Measurements from ENCODE around the gene CACNA1E.
"Not testable (repeated sequence)": the region's sequence is repeated elsewhere in the genome, so short reads cannot be mapped to it uniquely, and the experiment has no call there.

Gene CACNA1E

DNA sequence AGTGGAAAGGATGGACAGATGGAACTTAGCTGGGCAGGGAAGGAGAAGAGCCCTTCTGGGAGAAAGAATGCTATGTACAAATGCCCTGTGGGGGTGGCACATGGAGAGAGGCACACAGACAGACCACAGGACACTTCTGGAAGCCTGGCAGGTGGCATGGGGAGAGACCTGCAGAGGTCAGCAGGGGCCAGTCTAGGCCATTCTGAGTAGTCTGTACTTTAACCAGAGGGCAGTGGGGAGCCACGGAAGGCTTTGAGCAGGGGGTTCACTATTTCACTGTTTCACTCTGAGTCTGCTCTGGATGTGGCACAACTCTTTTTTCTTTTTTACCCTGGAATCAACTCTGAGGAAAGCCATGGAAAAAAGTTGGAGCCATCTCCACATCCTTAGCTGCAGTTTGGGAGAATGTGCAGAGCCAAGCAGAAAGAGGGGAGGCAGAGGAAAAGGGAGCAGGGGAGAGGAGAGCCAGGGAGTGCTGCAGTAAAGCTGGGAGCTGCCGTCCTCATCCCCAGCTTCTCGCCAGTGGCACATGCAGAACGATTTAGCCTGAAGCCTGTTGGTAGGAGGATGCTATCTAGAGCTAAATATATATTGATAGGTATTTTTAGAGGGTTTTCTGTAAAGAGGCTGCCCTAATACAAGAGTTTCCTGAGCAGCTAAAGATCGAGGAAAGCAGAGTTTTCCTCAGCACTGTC is 34.0 kb downstream of the CACNA1E start:
- DNase-seq (ENCODE audit: low spot score), result no peak

DNA sequence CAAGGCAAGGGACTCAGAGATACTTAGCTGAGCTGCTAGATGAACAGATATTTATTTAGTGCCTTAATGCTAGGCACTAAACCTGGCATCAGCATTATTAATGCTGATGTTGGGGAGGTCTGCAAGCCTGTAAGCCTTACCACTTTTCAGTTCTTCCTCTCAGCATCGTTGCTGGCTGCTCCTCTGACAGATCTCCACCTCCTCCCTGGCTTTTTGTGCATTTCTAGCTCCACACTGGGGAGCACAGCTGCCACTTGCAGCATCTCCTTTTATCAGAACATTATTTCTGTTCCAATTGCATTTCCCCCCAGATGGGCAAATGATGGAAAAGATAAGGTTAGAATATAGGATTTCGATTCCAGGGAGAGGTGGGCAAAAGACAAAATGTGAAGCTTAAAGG is 34.8 kb downstream of the CACNA1E start:
- no peak for DNase-seq (ENCODE audit: low spot score)

DNA sequence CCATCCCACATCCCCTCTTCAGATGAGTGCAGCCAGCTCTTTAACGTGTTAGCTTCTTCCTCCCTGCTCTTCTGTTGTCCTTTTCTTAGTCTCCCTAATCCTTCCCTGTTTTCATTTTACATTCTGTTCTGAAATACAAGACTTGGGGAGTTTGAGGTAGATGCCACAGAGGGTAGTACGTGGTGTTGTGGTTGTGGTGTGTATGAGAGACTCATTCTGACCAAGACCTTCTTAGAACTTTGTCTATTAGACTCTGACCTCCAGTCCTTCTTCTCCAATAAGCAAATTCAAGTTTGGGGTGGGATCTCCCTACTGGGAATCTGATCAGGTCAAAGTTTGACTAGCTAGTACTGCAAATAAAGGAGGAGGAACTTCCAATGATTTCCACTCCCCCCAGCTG is 39.5 kb downstream of the CACNA1E start:
- DNase-seq (ENCODE audit: low spot score), result no peak

DNA sequence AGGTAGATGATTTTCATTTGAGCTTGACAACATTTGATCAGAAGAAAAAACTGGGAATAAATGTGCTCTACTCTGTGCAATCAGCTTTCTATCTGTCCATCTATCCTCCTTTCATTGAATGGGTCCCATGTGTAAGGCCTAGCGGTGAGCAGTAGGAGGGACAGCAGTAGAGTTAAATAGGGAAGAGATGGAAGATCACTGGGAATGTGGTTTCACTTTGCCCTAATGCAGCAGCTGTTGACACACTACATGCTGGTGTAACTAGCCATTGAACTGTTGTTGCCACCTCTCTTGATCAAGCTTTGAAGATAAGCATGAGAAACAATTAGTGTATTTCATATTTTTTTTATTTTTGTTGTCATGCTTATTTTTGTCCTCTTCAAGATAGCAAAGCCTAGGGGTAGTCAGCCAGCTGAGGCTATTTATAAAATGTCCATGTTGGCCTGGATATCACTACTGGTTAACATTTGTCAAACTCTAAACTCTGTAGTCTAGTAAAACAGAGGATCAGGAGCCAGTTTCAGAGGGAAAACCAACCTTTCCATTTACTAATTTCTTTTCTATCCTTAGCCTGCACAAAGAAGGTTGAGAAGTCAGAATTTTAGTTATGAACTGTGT is 41.9 kb downstream of the CACNA1E start:
- no peak for DNase-seq (ENCODE audit: low spot score)

DNA sequence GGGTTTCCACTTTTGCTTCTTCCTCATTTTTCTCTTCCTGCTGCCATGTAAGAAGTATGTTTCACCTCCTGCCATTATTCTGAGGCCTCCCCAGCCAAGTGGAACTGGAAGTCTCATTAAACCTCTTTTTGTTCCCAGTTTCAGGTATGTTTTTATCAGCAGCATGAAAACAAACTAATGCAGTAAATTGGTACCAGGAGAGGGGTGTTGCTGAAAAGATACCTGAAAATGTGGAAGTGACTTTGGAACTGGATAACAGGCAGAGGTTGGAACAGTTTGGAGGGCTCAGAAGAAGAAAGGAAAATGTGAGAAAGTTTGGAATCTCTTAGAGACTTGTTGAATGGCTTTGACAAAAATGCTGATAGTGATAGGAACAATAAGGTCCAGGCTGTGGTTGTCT is 44.9 kb downstream of the CACNA1E start:
- DNase-seq (ENCODE audit: low spot score), result not testable (repeated sequence)

DNA sequence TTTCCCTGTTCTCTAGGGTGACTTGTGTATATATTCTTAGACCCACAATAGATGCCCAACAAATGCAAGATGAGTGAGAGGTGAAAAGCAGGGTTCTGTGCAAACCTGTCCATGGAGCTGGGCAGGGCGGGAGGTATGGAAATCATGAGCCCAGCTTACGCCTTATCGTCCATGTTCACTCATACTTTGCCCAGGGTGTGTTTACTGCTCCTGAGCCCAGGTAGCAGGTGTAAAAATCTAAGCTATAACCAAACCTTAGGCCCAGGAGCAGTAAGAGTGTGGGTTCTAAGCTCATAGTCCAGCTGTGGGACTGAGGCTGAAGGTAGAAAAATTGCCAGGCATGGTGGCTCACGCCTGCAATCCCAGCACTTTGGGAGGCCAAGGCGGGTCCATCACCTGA is 48.1 kb downstream of the CACNA1E start:
- DNase-seq (ENCODE audit: low spot score), result no peak

DNA sequence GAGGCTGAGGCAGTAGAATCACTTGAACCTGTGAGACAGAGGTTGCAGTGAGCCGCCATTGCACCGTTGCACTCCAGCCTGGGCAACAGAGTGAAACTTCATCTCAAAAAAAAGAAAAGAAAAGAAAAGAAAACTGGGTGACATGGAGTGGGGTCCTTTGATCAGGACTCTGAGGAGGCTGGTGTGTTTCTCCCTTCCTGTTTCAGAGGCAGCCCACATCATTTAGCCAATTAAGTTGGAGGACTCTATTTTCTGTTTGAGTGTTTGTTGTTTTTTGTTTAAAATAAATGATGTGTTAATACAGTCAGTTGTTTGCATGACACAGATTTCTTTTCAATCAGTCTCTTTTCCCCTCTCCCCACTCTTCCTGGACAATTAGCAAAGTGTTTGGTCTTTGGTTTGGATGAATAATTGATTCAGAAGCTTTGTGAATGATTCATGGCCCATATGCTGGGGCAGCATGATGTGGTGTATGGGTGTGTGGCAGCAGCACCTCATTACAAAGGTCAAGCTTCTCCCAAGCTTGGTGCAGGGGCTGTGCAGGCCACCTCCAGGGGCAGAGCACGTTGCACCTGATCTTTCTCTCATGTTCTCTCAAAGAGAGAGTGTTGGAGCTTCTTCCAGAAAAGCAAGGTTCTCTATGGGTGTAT is 48.8 kb downstream of the CACNA1E start:
- no peak for DNase-seq (ENCODE audit: low spot score)

DNA sequence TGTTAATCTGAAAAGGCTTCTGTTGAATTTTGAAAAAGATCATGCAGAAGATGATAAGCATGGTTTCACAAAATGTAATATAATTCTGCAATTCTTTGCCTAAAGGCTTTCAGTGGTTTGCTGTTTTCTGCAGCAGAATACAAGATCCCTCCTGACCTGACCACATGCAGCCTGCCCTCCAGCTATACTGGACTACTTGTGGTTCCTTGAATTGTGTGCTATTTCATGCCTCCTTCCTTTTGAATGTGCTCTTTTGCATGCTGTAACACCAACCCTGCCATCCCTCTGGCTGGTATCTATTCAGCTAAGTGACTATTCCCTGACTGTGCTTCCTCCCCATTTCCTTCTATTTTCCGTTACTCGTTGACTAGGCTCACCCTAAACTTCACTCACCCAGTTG is 55.5 kb downstream of the CACNA1E start:
- no peak for DNase-seq (ENCODE audit: low spot score)

DNA sequence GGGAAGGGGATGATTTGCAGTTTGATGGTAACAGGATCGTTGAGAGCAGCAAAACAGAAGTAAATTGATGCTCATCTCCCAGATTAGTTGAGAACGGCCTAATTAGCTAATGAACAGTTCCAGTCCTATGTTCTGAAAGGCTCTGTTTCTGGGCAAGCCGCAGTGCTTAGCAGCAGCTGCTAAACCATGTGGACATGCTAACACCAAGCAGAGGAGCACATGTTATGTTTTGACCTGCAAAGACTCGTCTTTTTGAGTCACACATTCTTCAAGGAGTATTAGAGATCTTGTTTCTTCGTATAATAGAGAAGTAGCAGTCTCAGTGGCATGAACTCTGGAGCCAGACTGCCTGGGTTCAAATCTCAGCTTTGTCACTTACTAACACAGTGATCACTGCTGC is 58.1 kb downstream of the CACNA1E start:
- no peak for DNase-seq (ENCODE audit: low spot score)

DNA sequence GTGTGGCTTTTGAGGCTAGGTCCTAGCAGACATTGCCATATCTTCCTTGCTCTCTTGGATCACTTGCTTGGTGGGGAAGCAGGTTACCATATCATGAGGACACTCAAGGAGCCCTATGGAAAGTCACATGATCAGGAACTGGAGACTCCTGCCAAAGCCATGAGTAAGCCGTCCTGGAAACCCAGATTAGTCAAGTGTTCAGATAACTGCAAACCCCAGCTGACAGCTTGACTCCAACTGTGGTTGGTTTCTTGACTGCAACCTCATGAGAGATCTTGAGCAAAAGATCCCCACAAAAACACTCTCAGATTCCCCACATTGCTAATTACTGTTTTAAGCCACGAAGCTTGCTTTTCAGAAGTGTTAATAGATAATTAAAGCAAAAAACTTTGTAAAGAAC is 58.6 kb downstream of the CACNA1E start:
- DNase-seq (ENCODE audit: low spot score), result no peak

DNA sequence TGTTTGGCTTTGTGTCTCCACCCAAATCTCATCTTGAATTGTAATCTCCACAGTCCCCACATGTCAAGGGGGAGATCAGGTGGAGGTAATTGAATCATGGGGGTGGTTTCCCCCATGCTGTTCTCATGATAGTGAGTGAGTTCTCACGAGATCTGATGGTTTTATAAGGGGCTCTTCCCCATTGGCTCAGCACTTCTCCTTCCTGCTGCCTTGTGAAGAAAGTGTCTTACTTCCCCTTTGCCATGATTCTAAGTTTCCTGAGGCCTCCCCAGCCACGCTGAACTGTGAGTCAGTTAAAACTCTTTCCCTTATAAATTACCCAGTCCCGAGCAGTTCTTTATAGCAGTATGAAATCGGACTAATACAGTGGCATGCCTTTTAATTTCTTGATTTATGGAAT is 59.1 kb downstream of the CACNA1E start:
- DNase-seq (ENCODE audit: low spot score), result not testable (repeated sequence)

DNA sequence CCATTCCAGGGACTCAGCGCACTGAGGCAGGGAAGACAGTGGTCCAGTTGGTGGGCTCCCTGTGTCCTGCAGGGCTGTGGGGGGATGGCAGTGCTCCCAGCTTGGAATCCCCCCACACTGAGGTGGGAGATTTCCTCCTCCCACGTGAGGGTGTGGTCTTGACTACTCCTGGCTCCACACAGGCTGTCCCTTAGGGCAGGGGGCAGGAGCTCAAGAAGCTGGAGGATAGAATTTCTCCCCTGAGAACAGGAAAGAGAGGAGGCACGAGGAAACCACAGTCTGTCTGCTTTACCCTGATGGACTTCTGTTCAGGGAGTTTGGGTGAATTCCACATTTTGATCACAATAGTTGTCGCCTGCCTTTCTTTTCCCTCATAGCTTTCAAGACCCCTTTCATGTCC is 62.1 kb downstream of the CACNA1E start:
- DNase-seq (ENCODE audit: low spot score), result no peak

DNA sequence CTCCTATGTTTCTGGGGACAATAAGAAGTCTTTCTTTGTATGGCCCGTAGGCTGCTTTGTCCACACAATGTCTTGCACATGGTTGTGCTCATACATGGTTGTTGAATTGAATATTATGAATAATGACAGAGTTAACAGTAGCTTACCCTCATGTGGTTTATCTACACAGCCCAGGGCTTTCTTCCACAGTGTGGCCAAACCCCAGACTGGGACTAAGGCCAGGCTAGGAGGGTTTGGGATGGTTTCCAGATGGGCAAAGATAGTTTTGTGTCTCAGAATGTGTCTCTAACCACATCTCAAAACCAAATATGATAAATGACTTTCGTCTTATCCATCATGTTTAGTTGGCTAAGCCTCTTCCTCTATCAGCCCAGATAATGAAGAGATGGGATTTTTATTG is 65.2 kb downstream of the CACNA1E start:
- DNase-seq (ENCODE audit: low spot score), result no peak

DNA sequence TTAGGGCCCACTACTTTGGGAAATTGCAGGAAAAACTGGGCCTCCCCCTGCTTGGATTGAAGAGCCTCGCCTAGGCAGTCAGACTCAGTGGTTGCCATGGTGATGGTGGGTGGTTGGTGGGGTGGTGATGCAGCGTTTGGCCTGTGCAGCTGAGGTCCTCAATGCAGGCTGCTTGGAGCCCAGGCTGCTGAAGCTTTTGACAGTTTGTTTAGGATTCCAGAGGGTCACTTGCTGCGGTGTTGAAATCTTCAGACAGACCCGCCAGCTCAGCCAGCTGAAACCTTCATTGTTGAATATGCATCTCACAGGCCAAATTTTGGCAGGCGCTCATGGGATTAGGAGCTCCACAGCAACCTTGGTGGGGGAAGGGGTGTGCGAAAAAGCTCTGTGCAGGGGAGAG is 67.9 kb downstream of the CACNA1E start:
- DNase-seq (ENCODE audit: low spot score), result no peak

DNA sequence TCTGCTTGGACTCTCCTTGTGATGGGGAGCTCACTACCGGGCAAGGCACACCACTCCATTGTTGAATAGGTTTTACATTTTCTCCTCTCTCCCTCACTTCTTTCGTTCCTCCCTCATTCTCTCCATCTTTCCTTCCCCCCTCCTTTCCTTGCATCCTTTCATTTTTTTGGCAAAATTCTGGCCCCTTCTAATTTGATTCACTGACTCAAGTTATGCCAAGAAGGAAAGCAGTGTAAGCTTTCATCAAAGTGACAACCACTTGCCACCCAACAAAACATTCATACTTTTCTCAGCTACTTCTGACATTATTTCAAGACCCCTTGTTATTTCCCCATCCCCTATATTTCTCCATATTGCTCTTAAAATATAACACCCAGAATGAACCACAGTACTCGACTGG is 68.4 kb downstream of the CACNA1E start:
- no peak for DNase-seq (ENCODE audit: low spot score)

DNA sequence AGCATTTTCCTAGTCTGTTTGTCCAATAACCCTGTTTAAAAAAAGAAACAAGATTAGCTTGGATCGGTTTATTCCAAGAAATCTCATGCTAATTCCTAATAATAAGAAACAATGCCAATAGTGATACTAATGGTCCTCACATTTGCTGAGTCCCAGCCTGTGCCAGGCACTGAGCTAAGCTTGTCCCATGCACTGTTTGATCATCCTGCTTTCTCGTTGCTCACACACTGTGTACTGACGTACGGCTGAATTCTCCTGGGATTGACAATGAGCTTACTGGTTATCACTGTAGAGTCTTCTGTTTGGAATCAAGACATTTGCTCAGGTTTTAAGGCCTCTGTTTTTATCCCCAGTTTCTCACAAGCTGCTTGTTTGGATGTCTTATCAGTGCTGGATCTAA is 71.1 kb downstream of the CACNA1E start:
- DNase-seq (ENCODE audit: low spot score), result no peak

DNA sequence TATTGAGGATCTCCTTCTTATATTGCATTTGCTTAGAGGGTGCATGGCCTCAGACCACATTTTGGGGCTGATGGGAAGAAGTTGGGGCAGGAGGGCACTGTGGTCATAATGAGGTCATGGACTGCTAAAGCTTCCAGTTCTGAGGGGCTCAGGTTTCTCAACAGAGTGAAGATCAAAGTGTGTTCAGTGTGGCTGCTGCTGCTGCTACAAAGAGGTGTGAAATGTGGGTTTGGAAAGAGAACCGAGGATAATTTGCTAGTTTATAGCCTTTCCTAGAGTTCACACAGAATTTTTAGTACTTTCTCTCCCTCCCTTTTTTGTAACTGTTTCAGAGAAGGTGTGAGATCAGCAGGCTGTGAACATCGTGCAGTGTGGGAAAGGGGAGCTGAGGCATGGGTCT is 73.3 kb downstream of the CACNA1E start:
- no peak for DNase-seq (ENCODE audit: low spot score)

DNA sequence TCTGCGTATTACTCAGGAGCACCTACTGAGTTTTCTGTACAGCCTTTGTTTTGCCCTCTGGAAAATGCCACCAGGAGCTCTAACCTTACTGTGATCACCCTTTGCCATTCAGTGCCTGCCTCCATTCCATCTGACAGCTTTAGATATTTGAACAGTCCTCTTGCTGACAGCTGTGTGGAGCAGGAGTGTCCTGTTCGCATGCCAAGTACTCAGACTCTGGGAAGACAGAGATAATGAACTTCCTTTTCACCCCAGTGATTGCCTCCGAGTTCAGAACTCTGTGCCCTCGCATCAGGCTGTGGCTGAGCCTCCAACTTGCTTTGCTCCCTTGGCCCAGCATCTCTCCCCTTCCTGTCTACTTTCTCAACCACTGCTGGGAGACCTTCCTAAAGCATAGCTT is 74.0 kb downstream of the CACNA1E start:
- no peak for DNase-seq (ENCODE audit: low spot score)

DNA sequence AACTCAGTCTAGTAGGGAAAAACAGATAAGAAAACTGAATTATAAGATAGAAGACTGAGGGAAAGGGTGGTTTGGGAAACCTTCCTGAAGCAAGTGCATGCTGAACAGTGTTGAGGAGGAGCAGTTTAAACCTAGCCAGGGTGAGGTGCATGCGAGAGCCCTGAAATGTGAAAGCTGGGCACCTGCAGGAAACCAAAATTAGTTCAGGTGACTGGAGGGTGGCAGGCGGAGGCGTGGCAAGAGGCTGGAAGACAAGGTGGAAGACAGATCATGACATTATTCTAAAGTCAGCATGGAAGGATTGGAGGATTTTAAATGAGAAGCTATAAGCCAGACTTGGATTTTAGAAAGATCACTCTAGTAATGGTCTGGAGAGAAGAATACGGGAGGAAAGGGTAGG is 75.1 kb downstream of the CACNA1E start:
- no peak for DNase-seq (ENCODE audit: low spot score)

DNA sequence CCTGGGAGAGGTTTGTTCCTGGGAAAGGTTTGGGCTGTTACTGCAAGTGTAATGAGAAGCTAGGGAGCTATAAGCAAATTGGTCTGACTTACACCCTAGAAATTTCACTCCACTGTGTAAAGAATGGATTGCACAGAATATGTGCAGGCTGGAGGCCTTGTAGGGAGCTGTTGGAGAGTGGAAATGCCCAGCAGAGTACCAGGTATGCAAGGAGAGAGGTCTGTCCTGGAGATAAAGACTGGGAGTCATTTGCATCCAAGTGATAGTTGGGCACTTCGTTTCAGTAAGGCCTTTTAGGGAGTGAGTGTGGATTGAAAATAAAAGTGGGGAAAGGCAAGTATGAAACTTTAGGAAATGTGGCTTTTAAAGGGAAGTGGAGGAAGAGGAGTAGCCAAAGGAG is 75.8 kb downstream of the CACNA1E start:
- DNase-seq (ENCODE audit: low spot score), result no peak

DNA sequence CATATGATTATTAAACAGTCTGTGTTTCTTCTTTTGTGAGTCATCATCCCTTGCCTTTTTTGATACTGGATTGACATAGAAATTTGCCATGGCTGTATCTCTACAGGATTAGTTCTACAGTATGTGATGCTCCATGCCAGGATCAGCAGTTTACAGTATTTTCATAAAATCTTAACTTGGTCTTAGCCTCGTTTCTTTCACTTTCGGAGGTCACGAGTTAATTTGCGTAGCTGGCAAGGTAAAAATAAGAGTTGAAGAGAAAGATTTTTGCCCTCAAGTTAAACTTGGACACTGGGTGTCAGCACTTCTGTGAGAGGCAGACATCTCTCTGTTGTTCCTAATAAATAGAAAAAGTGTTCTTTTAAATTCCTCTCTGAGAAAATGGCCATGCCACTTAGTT is 79.1 kb downstream of the CACNA1E start:
- no peak for DNase-seq (ENCODE audit: low spot score)

DNA sequence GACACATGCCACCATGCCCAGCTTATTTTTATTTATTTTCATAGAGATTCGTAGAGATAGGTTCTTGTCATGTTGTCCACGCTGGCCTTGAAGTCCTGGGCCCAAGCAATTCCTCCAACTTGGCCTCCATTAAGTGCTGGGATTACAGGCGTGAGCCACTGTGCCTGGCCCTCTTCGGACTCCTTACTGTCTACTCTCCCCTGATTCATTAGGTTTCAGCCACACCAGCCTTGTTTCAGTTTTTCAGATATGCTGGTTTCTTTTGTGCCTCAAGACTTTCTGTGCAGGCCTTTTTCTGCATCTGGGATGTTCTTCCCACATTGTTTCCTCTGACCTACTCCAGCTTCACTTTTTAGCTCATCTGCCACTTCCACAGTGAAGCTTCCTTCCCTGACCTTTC is 85.4 kb downstream of the CACNA1E start:
- no peak for DNase-seq (ENCODE audit: low spot score)

DNA sequence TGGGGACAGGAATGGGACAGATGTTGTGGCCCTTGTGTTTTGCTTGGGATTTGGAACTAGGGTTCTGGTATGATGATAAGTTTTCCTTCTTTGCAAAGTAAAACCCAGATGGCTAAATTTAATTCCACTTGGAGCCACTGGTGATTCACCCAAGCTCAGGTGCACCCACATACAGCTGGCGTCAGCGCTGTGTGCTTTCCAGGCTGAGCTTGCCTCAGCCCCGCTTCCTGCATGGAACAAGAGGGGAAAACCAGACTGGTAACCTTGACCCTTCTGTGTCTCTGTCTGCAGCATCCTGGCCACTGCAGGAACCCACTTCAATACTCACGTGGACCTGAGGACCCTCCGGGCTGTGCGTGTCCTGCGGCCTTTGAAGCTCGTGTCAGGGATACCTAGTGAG is 94.2 kb downstream of the CACNA1E start:
- DNase-seq (ENCODE audit: low spot score), result no peak

DNA sequence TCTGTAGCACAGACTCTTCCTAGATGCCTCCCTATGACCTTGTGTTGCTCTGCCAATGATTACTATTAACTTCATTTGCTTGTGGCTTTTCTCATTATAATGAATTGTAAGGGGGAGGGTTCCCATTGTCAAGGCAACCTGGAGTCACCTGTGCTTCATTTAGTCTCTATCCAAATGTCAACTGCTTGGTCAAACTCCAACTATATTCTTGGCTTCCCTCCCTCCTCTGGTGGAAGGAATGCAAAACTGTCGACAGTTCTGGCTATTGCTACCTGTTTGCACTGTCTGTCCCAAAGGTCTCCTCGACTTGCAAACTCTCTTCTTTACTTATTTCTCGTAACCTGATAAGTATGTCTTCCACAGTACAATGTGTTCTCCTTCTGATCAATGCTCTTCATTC is 100.3 kb downstream of the CACNA1E start:
- no peak for DNase-seq (ENCODE audit: low spot score)
